Mucosa of descending colon (tissue), 3 donors: ENCODE results near the gene XRCC1. TPM values are rescaled to one million over a fixed set of nuclear protein-coding genes. Genes with fewer than 3 reads are reported as not detected.
"Not testable (repeated sequence)": the region's sequence is repeated elsewhere in the genome, so short reads cannot be mapped to it uniquely, and the experiment has no call there.

ENCODE experiments used
- ATAC-seq: fragments of 200-7000 bp; cut with Tn5 transposase; one replicate; pipeline ENCODE4 v1.9.1; 2020; ENCODE audit warnings: mild to moderate bottlenecking, moderate library complexity
- DNase-seq, 3 donors: peaks; one replicate each; pipeline ENCODE4 v3.0.0-alpha.2; 2020
- H3K36me3 ChIP-seq: fragments of 200-600 bp; one replicate; pipeline ENCODE4 v1.8.0; 2021; ENCODE audit warnings: low read depth, mild to moderate bottlenecking
- H3K4me1 ChIP-seq: fragments of 200-600 bp; one replicate; pipeline ENCODE4 v1.8.0; 2021; ENCODE audit warnings: low read depth, mild to moderate bottlenecking
- H3K4me3 ChIP-seq: fragments of 200-600 bp; one replicate; pipeline ENCODE4 v1.8.0; 2021; ENCODE audit warnings: mild to moderate bottlenecking
- H3K9me3 ChIP-seq: fragments of 200-600 bp; one replicate; pipeline ENCODE4 v1.8.0; 2021; ENCODE audit warnings: mild to moderate bottlenecking
- intact Hi-C, 2 donors: fragments of 100-400 bp; cut with DNase I in 1 of 2; cut with micrococcal nuclease in 1 of 2; formaldehyde crosslinking; loops; one replicate each; pipeline versions ENCODE4 v1.11.0 to v1.11.1; 2022; cut with DNase I, micrococcal nuclease
- total RNA-seq, 3 donors: library from RNA; stranded (reverse); fragmentation: NEBNext Ultra II Directional in 2 of 3; extraction: Animal tissue kit (Norgen Biotek cat#: 25700) in 2 of 3; gene quantifications; one replicate each; pipeline versions ENCODE4 v1.2.1 to v1.2.4, GENCODE V29; 2021 to 2023
- TF ChIP-seq, protein P1 (sequence below): fragments of 200-600 bp; IDR thresholded peaks from one replicate; pipeline ENCODE4 v1.8.0; 2022; ENCODE audit warnings: antibody characterized with exemption, mild to moderate bottlenecking
- donor health status: DM: no; HTN: no; CAD: no; lungs with moderate emphysema.
- donor health status: DM: no; HTN: no; CAD: no.
- donor health status: DM: no; HTN: yes; CAD: no.

Gene XRCC1
- total RNA-seq, 3 donors from 2014 or later: 16.4 to 33.4 (median 21.1) TPM

DNA sequence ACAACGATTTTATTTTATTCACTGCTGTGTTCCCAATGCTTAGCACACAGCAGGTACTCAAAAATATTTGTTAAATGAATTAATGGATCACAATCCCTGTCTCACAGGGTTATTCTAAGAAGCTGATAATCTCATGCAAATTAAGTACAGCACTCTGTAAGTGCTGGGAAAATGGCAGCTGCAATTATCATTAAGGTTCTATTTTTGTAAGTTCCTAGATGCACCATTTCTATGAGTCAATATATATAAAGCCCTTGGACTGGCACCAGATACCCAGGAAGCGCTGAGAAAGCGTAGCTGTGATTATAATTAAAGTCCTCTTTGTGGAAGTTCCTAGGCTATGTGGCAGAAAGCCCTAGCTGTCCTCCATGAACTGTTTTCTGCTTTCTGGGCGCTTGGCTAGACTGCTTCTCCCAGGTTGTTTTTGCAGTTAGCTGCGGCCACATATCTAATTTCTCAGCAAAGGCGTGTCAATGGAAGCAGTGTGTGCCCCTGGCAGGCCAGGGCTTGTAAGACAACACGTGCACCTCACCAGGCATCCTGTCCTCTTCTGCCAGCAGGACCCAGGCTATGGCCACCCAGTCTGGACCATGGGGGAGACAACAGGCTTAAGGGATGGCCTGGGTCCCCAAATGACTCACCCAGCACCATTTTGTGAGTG, 31.4 kb upstream of the XRCC1 start:
- ATAC-seq (no peak), DNase-seq (no peak)
- Histone ChIP-seq H3K9me3 (no peaks in the 10 kb centered on the region), H3K4me3 (no peak overlapping the region), H3K4me1 (no peaks in the 10 kb centered on the region), H3K36me3 (no peaks in the 10 kb centered on the region)
- intact Hi-C loops: no loop called here
- TF ChIP-seq, protein P1, sequence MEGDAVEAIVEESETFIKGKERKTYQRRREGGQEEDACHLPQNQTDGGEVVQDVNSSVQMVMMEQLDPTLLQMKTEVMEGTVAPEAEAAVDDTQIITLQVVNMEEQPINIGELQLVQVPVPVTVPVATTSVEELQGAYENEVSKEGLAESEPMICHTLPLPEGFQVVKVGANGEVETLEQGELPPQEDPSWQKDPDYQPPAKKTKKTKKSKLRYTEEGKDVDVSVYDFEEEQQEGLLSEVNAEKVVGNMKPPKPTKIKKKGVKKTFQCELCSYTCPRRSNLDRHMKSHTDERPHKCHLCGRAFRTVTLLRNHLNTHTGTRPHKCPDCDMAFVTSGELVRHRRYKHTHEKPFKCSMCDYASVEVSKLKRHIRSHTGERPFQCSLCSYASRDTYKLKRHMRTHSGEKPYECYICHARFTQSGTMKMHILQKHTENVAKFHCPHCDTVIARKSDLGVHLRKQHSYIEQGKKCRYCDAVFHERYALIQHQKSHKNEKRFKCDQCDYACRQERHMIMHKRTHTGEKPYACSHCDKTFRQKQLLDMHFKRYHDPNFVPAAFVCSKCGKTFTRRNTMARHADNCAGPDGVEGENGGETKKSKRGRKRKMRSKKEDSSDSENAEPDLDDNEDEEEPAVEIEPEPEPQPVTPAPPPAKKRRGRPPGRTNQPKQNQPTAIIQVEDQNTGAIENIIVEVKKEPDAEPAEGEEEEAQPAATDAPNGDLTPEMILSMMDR: no peak

DNA sequence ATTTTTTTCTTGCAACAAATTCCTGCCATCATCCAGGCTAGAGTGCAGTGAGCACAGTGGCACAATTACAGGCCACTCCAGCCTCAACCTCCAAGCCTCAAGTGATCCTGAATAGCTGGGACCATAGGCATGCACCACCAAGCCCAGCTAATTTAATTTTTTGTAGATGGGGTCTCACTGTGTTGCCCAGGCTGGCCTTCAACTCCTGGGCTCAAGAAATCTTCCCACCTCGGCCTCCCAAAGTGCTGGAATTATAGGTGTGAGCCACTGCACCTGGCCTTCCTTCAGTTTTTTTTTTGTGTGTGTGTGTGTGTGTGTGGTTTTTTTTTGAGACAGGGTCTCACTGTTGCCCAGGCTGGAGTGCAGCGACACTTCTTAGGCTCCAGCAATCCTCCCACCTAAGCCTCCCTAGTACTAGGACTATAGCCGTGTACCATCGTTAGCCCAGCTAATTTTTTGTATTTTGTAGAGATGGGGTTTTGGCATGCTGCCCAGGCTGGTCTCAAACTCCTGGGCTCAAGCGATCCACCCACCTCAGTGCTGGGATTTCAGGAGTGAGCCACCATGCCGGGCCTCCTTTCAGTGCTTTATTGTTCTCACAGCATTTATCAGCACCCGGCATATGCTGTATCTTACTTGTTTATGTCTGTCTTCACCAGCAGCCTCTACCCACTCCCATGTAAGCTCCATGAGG, 30.7 kb upstream of the XRCC1 start:
- intact Hi-C loops: no loop called here
- Histone ChIP-seq H3K36me3 (no peaks in the 10 kb centered on the region), H3K4me1 (no peaks in the 10 kb centered on the region), H3K9me3 (no peaks in the 10 kb centered on the region), H3K4me3 (no peak overlapping the region)
- no peak for ATAC-seq
- no peak for DNase-seq
- TF ChIP-seq, protein P1: no peak

DNA sequence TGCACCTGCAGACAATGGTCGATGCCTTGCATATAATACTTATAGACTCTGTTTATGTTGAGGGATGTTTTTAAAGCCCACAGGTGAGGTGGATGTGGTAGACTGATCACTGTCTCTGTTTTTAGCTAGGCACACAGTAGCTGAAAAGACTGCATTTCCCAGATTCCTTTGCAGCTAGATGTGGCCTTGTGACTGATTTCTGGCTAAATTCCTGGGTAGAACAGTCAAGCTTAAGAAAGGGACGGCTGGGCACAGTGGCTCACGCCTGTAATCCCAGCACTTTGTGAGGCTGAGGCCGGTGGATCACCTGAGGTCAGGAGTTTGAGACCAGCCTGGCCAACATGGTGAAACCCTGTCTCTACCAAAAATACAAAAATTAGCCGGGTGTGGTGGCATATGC, 25.0 kb upstream of the XRCC1 start:
- not testable (repeated sequence) for H3K36me3 ChIP-seq

DNA sequence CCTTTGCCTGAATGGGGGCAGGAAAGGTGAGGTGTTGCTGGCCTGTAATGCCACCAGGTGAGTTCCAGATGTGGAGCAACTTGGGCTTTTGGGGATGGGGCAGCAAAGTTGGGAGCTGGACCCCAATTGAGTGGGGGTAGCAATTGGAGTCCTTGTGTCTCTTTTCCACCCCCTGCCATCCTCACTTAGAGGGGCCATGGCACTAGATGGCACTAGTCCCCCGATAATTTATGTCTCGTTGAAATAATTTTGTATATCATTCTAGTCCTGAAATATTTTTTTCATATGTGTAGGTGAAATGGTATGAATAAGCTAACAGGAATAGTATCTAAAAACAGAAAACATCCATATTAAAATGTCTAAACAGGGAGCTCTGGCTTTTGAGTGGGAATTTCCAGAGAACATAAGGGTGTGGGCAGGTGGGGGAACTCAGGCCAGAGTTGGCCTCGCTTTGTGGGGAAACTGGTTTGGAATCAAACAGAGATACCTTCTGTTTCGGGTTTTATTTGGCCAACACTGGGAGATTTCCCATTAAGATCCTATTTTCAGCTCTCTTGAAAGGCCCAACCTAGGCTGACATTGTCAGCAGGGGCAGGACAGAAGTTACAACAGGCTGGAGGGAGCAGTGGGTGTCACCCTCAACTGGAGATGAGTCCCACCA, 24.4 kb upstream of the XRCC1 start:
- ATAC-seq (no peak), DNase-seq (no peak)
- TF ChIP-seq, protein P1: no peak
- Histone ChIP-seq H3K4me3 (no peak overlapping the region), H3K36me3 (no peaks in the 10 kb centered on the region), H3K4me1 (peaks cover 20% of the 10 kb centered on the region), H3K9me3 (no peaks in the 10 kb centered on the region)
- intact Hi-C loops: no loop called here

More for the DNA sequence above, 25.0 kb upstream of the XRCC1 start:
- H3K9me3 ChIP-seq, DNase-seq, intact Hi-C loops, H3K4me3 ChIP-seq, ATAC-seq: not testable (repeated sequence)
- peaks cover 16% of the 10 kb centered on the region for H3K4me1 ChIP-seq

DNA sequence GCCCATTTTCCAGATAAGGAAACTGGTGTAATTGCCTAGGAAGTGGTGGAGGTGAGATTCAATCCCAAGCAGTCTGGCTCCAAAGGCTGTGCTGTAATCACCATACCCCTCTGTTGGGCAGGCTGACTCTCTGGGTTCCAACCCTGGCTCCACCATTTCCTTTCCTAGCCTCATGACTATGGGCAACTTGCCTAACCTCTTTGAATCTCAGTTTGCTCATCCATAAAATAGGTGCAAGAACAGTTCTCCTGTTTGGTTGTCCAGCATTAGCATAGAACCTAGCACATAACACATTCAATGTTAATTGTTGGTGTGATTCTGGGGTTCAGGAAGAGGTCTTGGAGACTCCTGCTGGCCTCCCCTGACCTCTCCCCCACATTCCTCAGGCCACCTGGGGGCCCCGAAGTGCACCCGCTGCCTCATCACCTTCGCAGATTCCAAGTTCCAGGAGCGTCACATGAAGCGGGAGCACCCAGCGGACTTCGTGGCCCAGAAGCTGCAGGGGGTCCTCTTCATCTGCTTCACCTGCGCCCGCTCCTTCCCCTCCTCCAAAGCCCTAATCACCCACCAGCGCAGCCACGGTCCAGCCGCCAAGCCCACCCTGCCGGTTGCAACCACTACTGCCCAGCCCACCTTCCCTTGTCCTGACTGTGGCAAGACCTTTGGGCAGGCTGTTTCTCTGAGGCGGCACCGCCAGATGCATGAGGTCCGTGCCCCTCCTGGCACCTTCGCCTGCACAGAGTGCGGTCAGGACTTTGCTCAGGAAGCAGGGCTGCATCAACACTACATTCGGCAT, 23.3 kb upstream of the XRCC1 start:
- Histone ChIP-seq H3K4me3 (no peak overlapping the region), H3K4me1 (peaks cover 31% of the 10 kb centered on the region), H3K9me3 (no peaks in the 10 kb centered on the region), H3K36me3 (no peaks in the 10 kb centered on the region)
- ATAC-seq (no peak), DNase-seq (no peak)
- TF ChIP-seq, protein P1: no peak
- intact Hi-C loops: no loop called here
